NCI-H526 (cell line): ENCODE results near the gene NEK3.
"Not testable (repeated sequence)": the region's sequence is repeated elsewhere in the genome, so short reads cannot be mapped to it uniquely, and the experiment has no call there.

ENCODE experiments used
- DNase-seq, 2 experiments: peaks; one replicate each; lab custom pipeline; 2025; lab: John Stamatoyannopoulos, UW

NEK3 gene

DNA sequence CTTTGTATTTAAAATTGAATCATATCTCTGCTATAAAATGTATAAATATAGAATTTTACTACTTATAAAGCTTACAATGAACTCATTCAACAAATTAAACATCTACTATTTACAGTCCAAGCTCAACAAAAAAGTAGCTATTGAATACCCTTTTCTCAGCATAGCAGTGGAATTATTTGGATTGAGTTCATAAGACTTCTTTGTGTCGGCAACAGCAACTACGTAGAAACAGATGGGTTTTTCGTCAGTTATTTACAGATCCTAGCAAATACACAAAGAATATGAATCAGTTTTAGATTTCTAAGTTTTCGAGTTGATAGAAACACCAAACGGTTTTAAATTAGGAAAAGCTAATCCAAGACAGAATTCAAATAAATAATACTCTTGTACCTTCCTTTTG lies 10.4 kb upstream of the NEK3 start:
- DNase-seq: no peak

DNA sequence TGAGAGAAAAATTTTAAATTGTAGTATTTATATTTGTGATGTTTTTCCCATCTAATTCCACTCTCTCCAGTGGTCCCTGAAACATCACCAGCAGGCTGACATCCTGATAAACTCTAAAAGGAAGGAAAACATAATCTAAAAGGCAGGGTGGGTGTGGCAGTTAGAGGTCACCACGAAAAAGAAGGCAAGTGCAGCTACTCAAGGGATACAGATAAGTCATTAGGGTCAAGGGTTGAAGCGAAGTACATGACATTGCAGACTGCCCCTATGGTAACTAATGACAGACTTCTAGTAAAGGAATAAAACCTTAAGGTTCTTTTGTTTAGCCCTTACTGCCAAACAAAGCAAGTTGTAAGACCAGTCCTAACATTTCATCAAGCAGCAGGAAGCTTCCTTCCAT lies 6.0 kb upstream of the NEK3 start:
- no peak for DNase-seq

DNA sequence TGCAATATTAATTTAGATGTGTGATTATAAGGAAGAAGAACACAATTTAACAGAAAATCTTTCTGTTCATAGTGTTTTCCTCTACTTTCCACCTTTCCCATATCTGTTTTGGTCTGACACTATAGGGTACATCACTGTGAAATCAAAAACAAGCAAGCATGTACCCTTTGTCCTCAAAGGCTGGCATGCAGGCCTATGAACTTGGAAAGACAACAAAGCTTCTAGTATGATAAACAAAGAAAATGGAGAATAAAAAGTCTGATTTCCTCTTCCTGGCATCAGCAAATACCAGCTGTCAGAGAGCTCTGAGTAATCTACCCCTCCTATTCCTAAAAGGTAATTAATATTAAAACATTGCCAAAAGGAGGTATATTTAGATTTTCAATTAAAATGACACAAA lies 5.6 kb upstream of the NEK3 start:
- DNase-seq: no peak

GRCh38 chr13:52163878-52164277 lies 4.5 kb upstream of the NEK3 start:
- DNase-seq: not testable (repeated sequence)

DNA sequence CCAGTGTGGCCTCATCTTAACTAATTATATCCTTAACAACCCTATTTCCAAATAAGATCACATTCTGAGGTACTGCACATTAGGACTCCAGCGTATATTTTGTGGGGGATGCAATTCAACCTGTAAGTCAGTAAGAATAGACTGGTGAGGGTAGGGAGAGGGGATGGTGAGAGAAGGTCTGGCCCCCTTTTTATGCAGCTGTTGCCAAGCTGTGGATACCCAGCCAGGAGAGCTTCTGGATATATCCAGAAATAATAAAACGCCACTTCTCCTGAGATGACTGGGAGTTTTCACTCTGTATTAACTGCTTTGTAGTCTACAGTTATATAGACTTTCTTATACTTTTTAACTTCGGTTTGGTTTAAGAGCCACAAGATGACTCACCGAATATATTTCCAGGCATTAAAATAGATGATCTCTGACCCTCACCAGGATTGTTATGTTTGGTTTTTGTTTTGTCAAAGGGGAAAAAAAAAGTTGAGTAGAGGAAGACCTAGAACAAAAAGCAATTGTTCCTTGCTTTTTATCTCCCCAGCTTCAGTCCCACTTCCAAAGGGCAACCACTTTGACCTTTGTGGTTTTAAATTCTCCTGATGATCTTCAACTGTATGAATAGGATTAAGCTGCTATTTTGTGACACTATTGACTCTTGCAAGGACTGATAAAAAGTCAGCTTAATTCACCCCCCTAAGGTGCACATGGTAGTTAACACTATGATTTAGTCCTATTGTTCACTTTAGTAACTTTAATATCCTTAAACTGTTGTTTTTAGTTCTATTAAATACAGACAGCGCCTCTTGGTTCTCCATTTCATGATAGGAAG lies 3.1 kb upstream of the NEK3 start:
- no peak for DNase-seq

- DNase-seq: no peak
These were observed 1.8 kb upstream of the NEK3 start for GRCh38 chr13:52161181-52161646.

DNA sequence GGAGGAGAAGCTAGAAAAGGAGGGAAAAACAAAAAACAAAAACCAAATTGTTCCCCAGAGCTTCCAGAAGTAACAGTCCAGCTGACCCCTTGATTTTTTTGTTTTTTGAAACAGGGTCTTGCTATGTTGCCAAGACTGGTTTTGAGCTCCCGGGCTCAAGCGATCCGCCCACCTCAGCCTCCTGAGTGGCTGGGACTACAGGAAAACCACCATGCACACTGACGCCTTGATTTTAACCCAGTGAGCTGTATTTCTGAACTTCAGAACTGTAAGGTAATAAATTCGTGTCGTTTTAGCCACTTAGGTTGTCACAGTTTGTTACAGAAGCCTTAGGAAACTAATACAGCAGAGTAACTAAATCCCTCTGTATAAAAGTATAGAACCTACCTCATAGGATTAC lies 1.1 kb upstream of the NEK3 start:
- no peak for DNase-seq

- DNase-seq: no peak
These were observed 656 bp upstream of the NEK3 start for GRCh38 chr13:52160053-52160452.

- DNase-seq: peak in 1 of 2 experiments; percentile 48
These were observed 703 bp downstream of the NEK3 start for GRCh38 chr13:52158629-52159158.

DNA sequence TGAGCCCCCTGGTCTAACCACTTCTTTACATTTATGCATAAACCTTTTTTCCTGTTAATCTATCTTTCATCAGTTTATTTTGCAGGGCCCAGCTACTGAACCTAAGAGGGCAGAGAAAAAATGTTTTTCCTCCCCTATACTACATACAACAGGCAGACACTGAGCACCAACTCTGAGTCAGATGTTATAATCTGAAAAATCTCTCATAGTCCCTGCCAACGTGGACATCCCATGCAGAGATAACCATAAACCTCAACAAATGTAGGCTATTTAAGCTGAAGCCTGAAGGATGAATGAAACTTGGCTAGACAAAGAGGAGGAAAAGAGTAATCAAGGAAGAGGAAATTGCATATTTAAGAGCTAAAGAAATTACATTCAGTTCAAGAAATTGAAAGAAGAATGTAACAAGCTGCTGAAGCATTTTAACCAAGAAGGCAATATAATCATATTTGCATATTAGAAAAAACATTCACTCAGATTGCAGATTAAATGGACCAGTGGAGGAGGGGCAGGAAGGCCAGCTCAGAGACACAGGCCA lies 2.6 kb downstream of the NEK3 start:
- DNase-seq: no peak

- DNase-seq: no peak
These were observed 4.2 kb downstream of the NEK3 start for GRCh38 chr13:52155177-52155576.

DNA sequence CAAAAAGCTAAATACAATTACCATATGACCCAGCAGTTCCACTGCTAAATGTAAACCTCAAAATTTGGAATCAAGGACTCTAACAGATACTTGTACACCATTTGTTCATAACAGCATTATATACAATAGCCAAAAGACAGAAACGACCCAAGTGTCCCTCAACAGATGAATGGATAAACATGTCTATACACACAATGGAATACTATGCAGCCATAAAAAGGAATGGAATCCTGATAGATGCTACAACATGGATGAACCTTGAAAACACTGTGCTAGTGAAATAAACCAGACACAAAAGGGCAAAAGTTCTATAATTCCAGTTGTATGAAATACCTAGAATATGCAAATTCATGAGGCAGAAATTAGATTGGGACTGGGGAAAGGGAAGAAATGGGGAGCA lies 12.2 kb downstream of the NEK3 start:
- DNase-seq: no peak

GRCh38 chr13:52141299-52141698 lies 18.1 kb downstream of the NEK3 start:
- no peak for DNase-seq

- DNase-seq: no peak
These were observed 21.9 kb downstream of the NEK3 start for GRCh38 chr13:52137489-52137888.

DNA sequence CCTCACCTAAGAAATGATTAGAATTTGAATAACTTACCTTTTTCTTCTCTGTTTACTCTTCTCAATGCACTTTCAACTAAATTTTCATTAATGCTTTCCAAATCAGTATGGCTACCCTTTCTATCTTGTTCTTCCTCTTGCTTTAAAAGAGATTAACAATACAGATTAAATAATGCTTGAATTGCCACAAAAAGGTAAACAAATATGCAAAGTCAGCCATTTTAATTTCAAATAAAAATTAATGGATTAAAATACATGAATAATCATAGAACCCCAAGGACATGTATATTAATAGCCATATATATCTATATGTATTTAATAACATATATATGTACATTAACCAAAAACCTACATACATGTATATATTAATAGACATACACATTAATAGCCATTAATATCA lies 22.6 kb downstream of the NEK3 start:
- DNase-seq: no peak

DNA sequence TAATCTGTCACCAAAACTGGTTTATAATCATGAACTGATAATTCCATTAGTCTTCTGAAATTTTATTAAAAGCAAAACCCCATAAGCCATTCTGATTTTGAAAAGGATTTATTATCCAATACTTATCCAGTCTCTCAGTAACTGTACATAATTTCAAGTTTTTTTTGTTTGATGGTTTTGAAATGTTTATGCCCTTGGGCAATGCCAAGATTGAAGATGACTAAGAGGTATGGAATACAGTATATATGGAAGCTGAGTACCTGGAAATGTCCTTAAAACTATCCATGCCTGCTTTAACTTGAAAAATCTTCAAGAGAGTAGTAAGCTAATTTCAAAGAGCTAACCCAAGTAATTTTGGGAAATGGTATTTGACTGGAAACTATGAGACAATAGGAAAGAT lies 28.8 kb downstream of the NEK3 start:
- no peak for DNase-seq

- peak; percentile 49 to 91 for DNase-seq
These were observed 30.4 kb downstream of the NEK3 start, which contains the start of gene NEK5 for GRCh38 chr13:52128714-52129700. TSS of gene NEK5 (minus strand) at chr13:52129073. CDS start at chr13:52127482, 1,591 bp downstream.

DNA sequence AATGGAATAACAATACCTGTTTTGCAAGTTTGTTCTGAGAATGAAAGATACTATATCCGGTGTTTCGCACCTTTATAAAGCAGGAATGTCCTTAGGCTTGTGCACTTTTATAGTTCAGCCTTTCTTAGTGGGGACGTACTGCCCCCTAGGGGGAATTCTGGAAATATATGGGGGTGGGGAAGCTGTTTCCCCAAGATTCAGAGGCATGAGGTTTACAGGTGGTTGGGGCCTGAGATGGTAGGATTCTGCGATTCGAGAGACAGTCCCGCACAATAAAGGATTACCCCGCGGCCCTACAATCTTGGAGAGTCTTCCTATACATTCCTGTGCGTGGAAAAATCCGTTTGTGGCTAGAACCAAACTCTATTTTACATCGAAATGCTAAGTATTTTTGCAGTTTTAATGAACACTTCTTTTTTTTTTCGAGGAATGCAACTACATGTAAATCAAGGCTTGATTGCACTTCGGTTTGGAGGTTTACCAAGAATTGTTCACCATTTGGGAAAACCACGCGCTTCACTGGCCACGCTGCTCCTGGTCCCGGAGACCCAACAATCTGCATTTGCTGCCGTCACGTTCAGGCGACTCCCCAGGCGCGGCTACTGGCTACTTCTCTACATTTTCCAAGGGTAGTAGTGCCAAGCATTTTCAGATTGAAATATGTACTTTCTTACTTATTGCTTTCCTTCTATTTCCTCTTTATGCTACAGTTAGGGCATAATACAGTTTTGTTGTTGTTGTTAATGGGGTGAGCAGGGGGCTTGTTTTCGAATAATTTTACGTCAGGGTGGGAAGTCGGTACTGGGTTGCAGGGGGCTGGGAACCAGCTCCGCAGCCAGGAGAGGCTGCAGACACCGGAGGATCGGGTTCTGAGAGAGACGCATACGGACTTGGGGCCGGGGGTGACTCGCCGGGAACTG lies 31.4 kb downstream of the NEK3 start:
- DNase-seq: peak; percentile 75 to 91

DNA sequence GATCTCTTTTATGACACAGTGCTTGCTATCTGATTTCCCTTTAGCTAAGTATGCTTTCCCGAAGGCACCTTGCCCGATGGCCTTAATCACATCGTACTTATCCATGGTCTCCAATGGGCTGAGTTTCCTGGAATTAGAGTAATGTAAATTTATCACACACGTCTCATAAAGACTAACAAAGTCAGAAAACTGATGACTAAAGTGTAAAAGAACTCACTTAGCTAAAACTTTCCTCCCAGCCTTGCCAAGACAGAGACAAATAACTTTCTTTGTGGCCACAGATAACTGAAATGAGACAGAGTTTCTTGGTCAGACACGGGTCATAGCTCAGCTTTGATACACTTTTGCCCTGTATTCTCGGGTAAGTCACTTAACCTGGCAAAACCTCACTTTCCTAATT lies 32.0 kb downstream of the NEK3 start:
- no peak for DNase-seq

- DNase-seq: no peak
These were observed 33.9 kb downstream of the NEK3 start for GRCh38 chr13:52125547-52125946.

DNA sequence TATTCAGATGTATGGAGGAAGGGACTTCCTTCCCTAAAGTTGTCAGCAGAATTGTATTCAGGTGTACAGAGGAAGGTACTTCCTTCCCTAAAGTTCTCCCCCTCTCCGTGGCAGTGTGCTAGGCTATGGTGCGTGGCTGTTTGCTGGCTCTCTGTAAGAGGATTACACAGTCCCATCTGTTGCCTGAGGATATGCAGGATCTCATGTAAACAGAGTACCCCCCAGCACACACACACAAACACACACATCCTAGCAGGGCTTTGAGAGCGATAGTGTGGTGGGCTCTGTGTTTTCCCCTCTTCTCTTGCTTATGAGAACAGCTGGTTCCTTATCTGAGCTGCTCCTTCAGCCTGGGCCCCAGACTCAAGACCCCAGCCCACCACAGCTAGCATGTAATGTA lies 40.8 kb downstream of the NEK3 start:
- no peak for DNase-seq
